Spleen (tissue), 7 donors: ENCODE measurements around the gene RUNDC1.
"Not testable (repeated sequence)": the region's sequence is repeated elsewhere in the genome, so short reads cannot be mapped to it uniquely, and the experiment has no call there.

Experiments
- POLR2AphosphoS5 ChIP-seq, 3 donors: sonication (generic); formaldehyde crosslinking; IDR thresholded peaks; one replicate each; pipeline ENCODE4 v1.5.1; 2017; ENCODE audit warnings: antibody characterized with exemption in 3 of 3
- TF ChIP-seq, protein P1 (sequence below), 11 experiments: fragments of 200-600 bp in 7 of 11; fragments of 450-650 bp in 4 of 11; sonication (generic) in 4 of 11; IDR thresholded peaks in 8 of 11; conservative IDR thresholded peaks in 3 of 11; 1 replicate in 7 of 11; 2 replicates in 4 of 11; pipeline versions ENCODE4 v1.4.0 to v1.8.0; 2016 to 2021; ENCODE audit warnings: antibody characterized with exemption in 11 of 11, inconsistent platforms in 4 of 11, mild to moderate bottlenecking in 1 of 11
- donor health status: DM: no; HTN: no; CAD: no; lungs with moderate emphysema.
- donor health status: DM: no; HTN: no; CAD: no.
- donor health status: DM: no; HTN: no; CAD: no.

DNA sequence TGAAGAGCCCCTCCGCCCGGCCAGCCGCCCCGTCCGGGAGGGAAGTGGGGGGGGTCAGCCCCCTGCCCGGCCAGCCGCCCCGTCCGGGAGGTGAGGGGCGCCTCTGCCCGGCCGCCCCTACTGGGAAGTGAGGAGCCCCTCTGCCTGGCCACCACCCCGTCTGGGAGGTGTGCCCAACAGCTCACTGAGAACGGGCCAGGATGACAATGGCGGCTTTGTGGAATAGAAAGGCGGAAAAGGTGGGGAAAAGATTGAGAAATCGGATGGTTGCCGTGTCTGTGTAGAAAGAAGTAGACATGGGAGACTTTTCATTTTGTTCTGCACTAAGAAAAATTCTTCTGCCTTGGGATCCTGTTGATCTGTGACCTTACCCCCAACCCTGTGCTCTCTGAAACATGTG, 7.0 kb upstream of the RUNDC1 start:
- TF ChIP-seq POLR2AphosphoS5 (IDR thresholded peaks at IDR 0.05) = not testable (repeated sequence)
- TF ChIP-seq, protein P1, sequence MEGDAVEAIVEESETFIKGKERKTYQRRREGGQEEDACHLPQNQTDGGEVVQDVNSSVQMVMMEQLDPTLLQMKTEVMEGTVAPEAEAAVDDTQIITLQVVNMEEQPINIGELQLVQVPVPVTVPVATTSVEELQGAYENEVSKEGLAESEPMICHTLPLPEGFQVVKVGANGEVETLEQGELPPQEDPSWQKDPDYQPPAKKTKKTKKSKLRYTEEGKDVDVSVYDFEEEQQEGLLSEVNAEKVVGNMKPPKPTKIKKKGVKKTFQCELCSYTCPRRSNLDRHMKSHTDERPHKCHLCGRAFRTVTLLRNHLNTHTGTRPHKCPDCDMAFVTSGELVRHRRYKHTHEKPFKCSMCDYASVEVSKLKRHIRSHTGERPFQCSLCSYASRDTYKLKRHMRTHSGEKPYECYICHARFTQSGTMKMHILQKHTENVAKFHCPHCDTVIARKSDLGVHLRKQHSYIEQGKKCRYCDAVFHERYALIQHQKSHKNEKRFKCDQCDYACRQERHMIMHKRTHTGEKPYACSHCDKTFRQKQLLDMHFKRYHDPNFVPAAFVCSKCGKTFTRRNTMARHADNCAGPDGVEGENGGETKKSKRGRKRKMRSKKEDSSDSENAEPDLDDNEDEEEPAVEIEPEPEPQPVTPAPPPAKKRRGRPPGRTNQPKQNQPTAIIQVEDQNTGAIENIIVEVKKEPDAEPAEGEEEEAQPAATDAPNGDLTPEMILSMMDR (IDR thresholded peaks at IDR 0.05 in 8 of 11, conservative IDR thresholded peaks at IDR 0.05 in 3 of 11) = not testable (repeated sequence)
